K562 (cell line): Measurements from ENCODE around the gene ZNF200. TPM values are rescaled to one million over a fixed set of nuclear protein-coding genes. Genes with fewer than 3 reads are reported as not detected.

Experiments used
- CREB3L1 ChIP-seq: fragments of 450-650 bp; IDR thresholded peaks from 2 replicates; pipeline ENCODE4 v1.6.1; 2014; ENCODE audit warnings: low read depth, mild to moderate bottlenecking, moderate library complexity, borderline replicate concordance
- FOXK1 ChIP-seq: sonication (generic); formaldehyde crosslinking; IDR thresholded peaks from 2 replicates; pipeline ENCODE4 v1.8.0; 2022; ENCODE audit warnings: missing genetic modification reagents, mild to moderate bottlenecking, borderline replicate concordance
- LCOR ChIP-seq: sonication (generic); formaldehyde crosslinking; IDR thresholded peaks from 2 replicates; pipeline ENCODE4 v1.8.0; 2022; ENCODE audit warnings: mild to moderate bottlenecking, missing genetic modification reagents
- MTA3 ChIP-seq: fragments of 450-650 bp; formaldehyde crosslinking; IDR thresholded peaks from 2 replicates; pipeline ENCODE4 v1.6.1; 2017; ENCODE audit warnings: mild to moderate bottlenecking, borderline replicate concordance
- PHF21A ChIP-seq: fragments of 450-650 bp; IDR thresholded peaks from 2 replicates; pipeline ENCODE4 v1.6.1; 2017; ENCODE audit warnings: low read depth, borderline replicate concordance
- TOE1 ChIP-seq, 2 experiments: fragments of 450-650 bp in 1 of 2; sonication (generic) in 1 of 2; formaldehyde crosslinking in 1 of 2; IDR thresholded peaks; 2 replicates each; pipeline versions ENCODE4 v1.7.1 to v1.8.0; 2016 to 2022; ENCODE audit warnings: borderline replicate concordance in 2 of 2, mild to moderate bottlenecking in 2 of 2, antibody characterized with exemption in 1 of 2, inconsistent platforms in 1 of 2, low read depth in 1 of 2, missing genetic modification reagents in 1 of 2, moderate library complexity in 1 of 2
- USF1 ChIP-seq: sonication (generic); formaldehyde crosslinking; IDR thresholded peaks from 2 replicates; pipeline ENCODE4 v1.9.0; 2022; ENCODE audit warnings: mild to moderate bottlenecking, missing genetic modification reagents
- polyA plus RNA-seq, 8 experiments: library from polyadenylated mRNA; depleted of rRNA in 4 of 8; stranded (reverse) in 5 of 8; unstranded in 3 of 8; fragments of >200 nt; fragmentation: Nextera tagmentation in 2 of 8; fragmentation: Illumina TruSeq in 1 of 8; extraction: Ambion mirVana in 2 of 8; extraction: Trizol in 1 of 8; gene quantifications; 2 replicates each; pipeline versions ENCODE4 v1.2.1 to v1.2.3, GENCODE V29; 2011 to 2014; ENCODE audit warnings: inconsistent platforms in 1 of 8, missing spikeins in 1 of 8
- total RNA-seq, 7 experiments: library from RNA; depleted of rRNA in 6 of 7; stranded (reverse); fragments of >200 nt in 6 of 7; fragmentation: Illumina TruSeq in 2 of 7; extraction: Trizol in 2 of 7; gene quantifications; 2 replicates each; pipeline versions ENCODE4 v1.2.1 to v1.2.3, GENCODE V29; 2011 to 2021; ENCODE audit warnings: low replicate concordance in 1 of 7
- TF ChIP-seq, protein P1 (sequence below): sonication (generic); formaldehyde crosslinking; IDR thresholded peaks from 2 replicates; pipeline ENCODE4 v1.8.1; 2023; ENCODE audit warnings: mild to moderate bottlenecking, missing genetic modification reagents
- TF ChIP-seq, protein P2 (sequence below), 2 experiments: fragments of 450-650 bp in 1 of 2; sonication (generic) in 1 of 2; formaldehyde crosslinking in 1 of 2; IDR thresholded peaks; 2 replicates each; pipeline versions ENCODE4 v1.7.1 to v1.9.0; 2016 to 2022; ENCODE audit warnings: inconsistent platforms in 1 of 2, mild to moderate bottlenecking in 1 of 2, missing genetic modification reagents in 1 of 2

ZNF200 gene
- total and polyA plus RNA-seq, 9 of the 15 experiments (the other 6 are each of a cell fraction or from before 2014, with no cell fraction given), result 4.8 to 14.5 (median 9.2) TPM

DNA sequence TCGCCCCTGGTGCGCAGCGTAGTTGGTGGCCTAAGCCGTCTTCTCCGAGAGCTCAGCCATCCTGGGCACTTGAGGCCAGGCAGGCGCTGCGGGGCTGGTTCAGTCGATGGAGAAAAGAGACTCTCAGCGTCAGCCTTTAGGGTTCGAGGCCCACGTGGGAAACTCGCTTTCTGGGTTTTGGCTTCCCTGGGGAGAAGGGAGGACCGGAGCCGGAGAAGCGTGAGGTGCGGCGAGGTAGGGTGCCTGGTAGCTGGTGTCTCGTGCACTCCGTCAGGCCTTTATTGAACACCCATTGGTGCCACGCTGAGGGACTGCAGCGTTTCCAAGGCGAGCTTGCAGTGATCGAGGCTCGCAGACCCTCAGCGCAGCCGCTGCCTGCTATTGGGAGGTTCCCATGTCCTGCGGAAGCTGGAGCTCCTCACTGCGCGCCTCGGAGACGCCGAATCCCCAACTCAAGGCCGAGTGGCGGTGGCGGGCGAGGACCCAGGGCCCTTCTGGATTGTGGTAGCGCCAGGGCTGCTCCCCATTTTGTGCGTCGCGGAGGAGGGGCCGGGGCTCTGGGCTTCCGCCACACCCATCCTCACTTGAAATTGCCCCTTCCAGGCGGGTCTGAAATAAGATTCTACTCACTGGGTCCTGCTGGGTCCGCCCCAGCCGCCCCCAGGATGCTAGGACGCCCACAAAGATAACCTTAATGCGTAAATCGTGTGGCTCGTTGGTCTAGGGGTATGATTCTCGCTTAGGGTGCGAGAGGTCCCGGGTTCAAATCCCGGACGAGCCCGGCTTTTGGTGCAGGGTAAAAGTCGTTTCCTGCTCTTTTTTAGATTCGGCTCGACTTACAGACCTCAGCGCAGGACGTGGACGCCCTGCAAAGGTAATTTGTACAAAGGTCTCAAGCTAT lies 45.8 kb downstream of the ZNF200 start (continued):
- TF ChIP-seq, protein P1, sequence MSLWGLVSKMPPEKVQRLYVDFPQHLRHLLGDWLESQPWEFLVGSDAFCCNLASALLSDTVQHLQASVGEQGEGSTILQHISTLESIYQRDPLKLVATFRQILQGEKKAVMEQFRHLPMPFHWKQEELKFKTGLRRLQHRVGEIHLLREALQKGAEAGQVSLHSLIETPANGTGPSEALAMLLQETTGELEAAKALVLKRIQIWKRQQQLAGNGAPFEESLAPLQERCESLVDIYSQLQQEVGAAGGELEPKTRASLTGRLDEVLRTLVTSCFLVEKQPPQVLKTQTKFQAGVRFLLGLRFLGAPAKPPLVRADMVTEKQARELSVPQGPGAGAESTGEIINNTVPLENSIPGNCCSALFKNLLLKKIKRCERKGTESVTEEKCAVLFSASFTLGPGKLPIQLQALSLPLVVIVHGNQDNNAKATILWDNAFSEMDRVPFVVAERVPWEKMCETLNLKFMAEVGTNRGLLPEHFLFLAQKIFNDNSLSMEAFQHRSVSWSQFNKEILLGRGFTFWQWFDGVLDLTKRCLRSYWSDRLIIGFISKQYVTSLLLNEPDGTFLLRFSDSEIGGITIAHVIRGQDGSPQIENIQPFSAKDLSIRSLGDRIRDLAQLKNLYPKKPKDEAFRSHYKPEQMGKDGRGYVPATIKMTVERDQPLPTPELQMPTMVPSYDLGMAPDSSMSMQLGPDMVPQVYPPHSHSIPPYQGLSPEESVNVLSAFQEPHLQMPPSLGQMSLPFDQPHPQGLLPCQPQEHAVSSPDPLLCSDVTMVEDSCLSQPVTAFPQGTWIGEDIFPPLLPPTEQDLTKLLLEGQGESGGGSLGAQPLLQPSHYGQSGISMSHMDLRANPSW (CRISPR knock-in tag), result 0 out of 2 replicates have a peak, but pooled peaks have one; percentile 11
- 0 out of 2 replicates have a peak, but pooled peaks have one; percentile 3 for TF ChIP-seq TOE1 (IDR thresholded peaks at IDR 0.05; ENCODE audit: borderline replicate concordance)
- 0 out of 2 replicates have a peak, but pooled peaks have one; percentile 28 for TF ChIP-seq TOE1 (CRISPR knock-in tag; IDR thresholded peaks at IDR 0.05; ENCODE audit: borderline replicate concordance, low read depth)
- TF ChIP-seq FOXK1, result no peak
- TF ChIP-seq USF1, result peak; percentile 56
- peak; percentile 55; the same call in 1 of the 2 replicates for TF ChIP-seq LCOR
- peak; percentile 50; the same call in 1 of the 2 replicates for TF ChIP-seq PHF21A
- TF ChIP-seq MTA3, result 0 out of 2 replicates have a peak, but pooled peaks have one; percentile 26
- no peak for TF ChIP-seq CREB3L1
- TF ChIP-seq, protein P2, sequence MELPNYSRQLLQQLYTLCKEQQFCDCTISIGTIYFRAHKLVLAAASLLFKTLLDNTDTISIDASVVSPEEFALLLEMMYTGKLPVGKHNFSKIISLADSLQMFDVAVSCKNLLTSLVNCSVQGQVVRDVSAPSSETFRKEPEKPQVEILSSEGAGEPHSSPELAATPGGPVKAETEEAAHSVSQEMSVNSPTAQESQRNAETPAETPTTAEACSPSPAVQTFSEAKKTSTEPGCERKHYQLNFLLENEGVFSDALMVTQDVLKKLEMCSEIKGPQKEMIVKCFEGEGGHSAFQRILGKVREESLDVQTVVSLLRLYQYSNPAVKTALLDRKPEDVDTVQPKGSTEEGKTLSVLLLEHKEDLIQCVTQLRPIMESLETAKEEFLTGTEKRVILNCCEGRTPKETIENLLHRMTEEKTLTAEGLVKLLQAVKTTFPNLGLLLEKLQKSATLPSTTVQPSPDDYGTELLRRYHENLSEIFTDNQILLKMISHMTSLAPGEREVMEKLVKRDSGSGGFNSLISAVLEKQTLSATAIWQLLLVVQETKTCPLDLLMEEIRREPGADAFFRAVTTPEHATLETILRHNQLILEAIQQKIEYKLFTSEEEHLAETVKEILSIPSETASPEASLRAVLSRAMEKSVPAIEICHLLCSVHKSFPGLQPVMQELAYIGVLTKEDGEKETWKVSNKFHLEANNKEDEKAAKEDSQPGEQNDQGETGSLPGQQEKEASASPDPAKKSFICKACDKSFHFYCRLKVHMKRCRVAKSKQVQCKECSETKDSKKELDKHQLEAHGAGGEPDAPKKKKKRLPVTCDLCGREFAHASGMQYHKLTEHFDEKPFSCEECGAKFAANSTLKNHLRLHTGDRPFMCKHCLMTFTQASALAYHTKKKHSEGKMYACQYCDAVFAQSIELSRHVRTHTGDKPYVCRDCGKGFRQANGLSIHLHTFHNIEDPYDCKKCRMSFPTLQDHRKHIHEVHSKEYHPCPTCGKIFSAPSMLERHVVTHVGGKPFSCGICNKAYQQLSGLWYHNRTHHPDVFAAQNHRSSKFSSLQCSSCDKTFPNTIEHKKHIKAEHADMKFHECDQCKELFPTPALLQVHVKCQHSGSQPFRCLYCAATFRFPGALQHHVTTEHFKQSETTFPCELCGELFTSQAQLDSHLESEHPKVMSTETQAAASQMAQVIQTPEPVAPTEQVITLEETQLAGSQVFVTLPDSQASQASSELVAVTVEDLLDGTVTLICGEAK (IDR thresholded peaks at IDR 0.05), result peak; percentile 74
- TF ChIP-seq, protein P2 (CRISPR knock-in tag; IDR thresholded peaks at IDR 0.05), result no peak
